HL-60 (cell line): Measurements from ENCODE around the gene CLSTN2.

Experiments
- GABPA ChIP-seq: IDR thresholded peaks from 2 replicates; pipeline ENCODE4 v1.6.1; 2012; ENCODE audit warnings: low read depth
- POLR2AphosphoS5 ChIP-seq: IDR thresholded peaks from 2 replicates; pipeline ENCODE4 v1.6.1; 2012; ENCODE audit warnings: low read depth
- TF ChIP-seq, protein P1 (sequence below): IDR thresholded peaks from one replicate; pipeline ENCODE4 v1.5.1; 2011; ENCODE audit warnings: low read length, control low read depth, inconsistent platforms; ENCODE audit not compliant: insufficient read depth

DNA sequence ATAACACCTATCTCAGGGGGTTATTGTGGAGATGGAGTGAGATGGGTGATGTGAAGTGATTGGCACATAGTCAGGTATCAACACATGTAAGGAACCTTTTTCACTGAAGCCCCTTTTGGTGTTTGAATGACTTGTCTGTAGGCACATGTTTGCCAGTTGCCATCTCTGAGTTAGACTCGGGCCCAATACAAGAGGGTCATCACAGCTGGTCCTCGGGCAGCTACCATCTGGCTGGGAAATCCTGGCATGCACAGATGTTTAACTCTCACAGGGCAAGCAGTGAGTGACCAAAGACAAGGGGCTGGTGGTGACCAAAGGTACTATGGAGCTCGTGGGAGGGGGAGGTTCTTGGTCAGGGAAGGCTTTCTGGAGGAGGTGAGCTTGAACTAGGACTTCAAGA is 118.8 kb downstream of the CLSTN2 start:
- TF ChIP-seq GABPA = no peak
- TF ChIP-seq, protein P1, sequence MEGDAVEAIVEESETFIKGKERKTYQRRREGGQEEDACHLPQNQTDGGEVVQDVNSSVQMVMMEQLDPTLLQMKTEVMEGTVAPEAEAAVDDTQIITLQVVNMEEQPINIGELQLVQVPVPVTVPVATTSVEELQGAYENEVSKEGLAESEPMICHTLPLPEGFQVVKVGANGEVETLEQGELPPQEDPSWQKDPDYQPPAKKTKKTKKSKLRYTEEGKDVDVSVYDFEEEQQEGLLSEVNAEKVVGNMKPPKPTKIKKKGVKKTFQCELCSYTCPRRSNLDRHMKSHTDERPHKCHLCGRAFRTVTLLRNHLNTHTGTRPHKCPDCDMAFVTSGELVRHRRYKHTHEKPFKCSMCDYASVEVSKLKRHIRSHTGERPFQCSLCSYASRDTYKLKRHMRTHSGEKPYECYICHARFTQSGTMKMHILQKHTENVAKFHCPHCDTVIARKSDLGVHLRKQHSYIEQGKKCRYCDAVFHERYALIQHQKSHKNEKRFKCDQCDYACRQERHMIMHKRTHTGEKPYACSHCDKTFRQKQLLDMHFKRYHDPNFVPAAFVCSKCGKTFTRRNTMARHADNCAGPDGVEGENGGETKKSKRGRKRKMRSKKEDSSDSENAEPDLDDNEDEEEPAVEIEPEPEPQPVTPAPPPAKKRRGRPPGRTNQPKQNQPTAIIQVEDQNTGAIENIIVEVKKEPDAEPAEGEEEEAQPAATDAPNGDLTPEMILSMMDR = no peak
- no peak for TF ChIP-seq POLR2AphosphoS5
